H54 (cell line): Measurements from ENCODE around the gene ALDH1A1.

Experiments used
- DNase-seq: peaks from one replicate; pipeline ENCODE4 v3.0.0; 2011; ENCODE audit warnings: low spot score, mixed read lengths; ENCODE audit not compliant: insufficient read length
- FAIRE-seq: peaks from 3 replicates; lab custom pipeline; 2011; peaks lifted over from hg19 to GRCh38; lab: Jason Lieb, UNC
- POLR2A ChIP-seq: IDR thresholded peaks from 2 replicates; pipeline ENCODE4 v1.6.1; 2011; ENCODE audit warnings: low read depth, mild to moderate bottlenecking, low read length

ALDH1A1 gene

GRCh38 chr9:72912476-72913381 lies 40.1 kb downstream of the ALDH1A1 start:
- no peak for TF ChIP-seq POLR2A
- DNase-seq = no peak
- no peak for FAIRE-seq

- no peak for FAIRE-seq
- TF ChIP-seq POLR2A = no peak
- no peak for DNase-seq
These were observed 41.0 kb downstream of the ALDH1A1 start for GRCh38 chr9:72911816-72912215.

GRCh38 chr9:72911247-72911775 lies 41.5 kb downstream of the ALDH1A1 start:
- no peak for TF ChIP-seq POLR2A
- DNase-seq = no peak
- FAIRE-seq = no peak

- no peak for TF ChIP-seq POLR2A
- DNase-seq (no peak), FAIRE-seq (no peak)
These were observed 43.4 kb downstream of the ALDH1A1 start for GRCh38 chr9:72909428-72909827.

- DNase-seq (no peak), FAIRE-seq (peak; percentile 27)
- no peak for TF ChIP-seq POLR2A
These were observed 45.4 kb downstream of the ALDH1A1 start for GRCh38 chr9:72907421-72907820.

- TF ChIP-seq POLR2A = no peak
- FAIRE-seq = no peak
These were observed 46.0 kb downstream of the ALDH1A1 start for GRCh38 chr9:72906810-72907209.

GRCh38 chr9:72905514-72906480 lies 47.1 kb downstream of the ALDH1A1 start:
- DNase-seq (no peak), FAIRE-seq (no peak)
- no peak for TF ChIP-seq POLR2A

More at GRCh38 chr9:72906810-72907209, 46.0 kb downstream of the ALDH1A1 start:
- DNase-seq = no peak

GRCh38 chr9:72904267-72905093 lies 48.4 kb downstream of the ALDH1A1 start:
- DNase-seq (no peak), FAIRE-seq (peak; percentile 73)
- TF ChIP-seq POLR2A = no peak

GRCh38 chr9:72903103-72903502 lies 49.8 kb downstream of the ALDH1A1 start:
- TF ChIP-seq POLR2A = no peak
- FAIRE-seq (no peak), DNase-seq (no peak)

GRCh38 chr9:72902268-72902667 lies 50.6 kb downstream of the ALDH1A1 start:
- no peak for TF ChIP-seq POLR2A
- DNase-seq = no peak
- no peak for FAIRE-seq

- no peak for FAIRE-seq
- DNase-seq = no peak
- TF ChIP-seq POLR2A = no peak
These were observed 52.9 kb downstream of the ALDH1A1 start for GRCh38 chr9:72899734-72900477.
